ENCODE data around the gene TSNAX. TPM values are rescaled to one million over a fixed set of nuclear protein-coding genes. Genes with fewer than 3 reads are reported as not detected.

Gene TSNAX
- total and polyA plus RNA-seq, 9 of the 15 experiments (the other 6 are each of a cell fraction or from before 2014, with no cell fraction given), result 33.8 to 102 (median 61.2) TPM

- in situ Hi-C loops (cut with MboI), result no loop called here
Observed at GRCh38 chr1:231581859-231582258, 53.4 kb downstream of the TSNAX start.

More at GRCh38 chr1:231581859-231582258, 53.4 kb downstream of the TSNAX start:
- H3K27me3 ChIP-seq (ENCODE audit: control insufficient read depth in 2 of 2, insufficient read depth in 2 of 2, low read length in 2 of 2), result no peaks in the 10 kb centered on the region
- peak; percentile 57 for TF ChIP-seq TFE3 (CRISPR knock-in tag; IDR thresholded peaks at IDR 0.05)
- no peak for TF ChIP-seq RBBP5 (IDR thresholded peaks at IDR 0.05; ENCODE audit: borderline replicate concordance, insufficient read depth, low read length, poor library complexity, severe bottlenecking)
- ChIA-PET CTCF (ENCODE audit: low intra/inter-chr PET ratio) (no interaction called here), POLR2A (interaction anchor here (1.4 kb wide), 1 partner anchor 9 kb away, joined by 3 read pairs; no protein-coding TSS in a partner anchor)
- no peak overlapping the region for H3K27ac ChIP-seq (ENCODE audit: extremely low read depth, low read depth, low read length)
- FAIRE-seq (no peak), DNase-seq (ENCODE audit: extremely low read depth in 1 of 4, low spot score in 3 of 4) (no peak), ATAC-seq (no peak)
- no peaks in the 10 kb centered on the region for H3K79me2 ChIP-seq (ENCODE audit: control insufficient read depth, insufficient read depth, low read length)
- no peaks in the 10 kb centered on the region for H3K9me3 ChIP-seq (replicated peaks; ENCODE audit: control insufficient read depth, insufficient read depth, low read depth, low read length)
- no peaks in the 10 kb centered on the region for H3K9me1 ChIP-seq (ENCODE audit: control insufficient read depth, insufficient read depth, low read length)
- no peak overlapping the region for H3K4me2 ChIP-seq (ENCODE audit: insufficient read depth, low read length)
- H3K4me1 ChIP-seq (replicated peaks in 1 of 2; ENCODE audit: control insufficient read depth in 2 of 2, insufficient read depth in 2 of 2, low read length in 2 of 2), result no peaks in the 10 kb centered on the region; a peak in 1 of 5 replicates
- intact Hi-C loops (cut with micrococcal nuclease), result loop anchor here (5.0 kb wide), 1 partner anchor 100 kb away; no protein-coding TSS in a partner anchor
- no peaks in the 10 kb centered on the region for H4K20me1 ChIP-seq (replicated peaks; ENCODE audit: control insufficient read depth, insufficient read depth, low read length)
- no peak overlapping the region for H3K9ac ChIP-seq (ENCODE audit: insufficient read depth in 1 of 2, low read depth in 2 of 2, low read length in 2 of 2)
- no TSS peak for BruUV-seq (replicated peaks)
- H3K4me3 ChIP-seq, result no peak overlapping the region
- no peaks in the 10 kb centered on the region for H3K36me3 ChIP-seq (ENCODE audit: control insufficient read depth, insufficient read depth, low read length)
- H2AFZ ChIP-seq (ENCODE audit: low read depth, low read length), result no peak overlapping the region
- 34% methylated on average over 2 of the region's 2 CpGs for WGBS (ENCODE audit: insufficient coverage, low coverage, missing lambda C conversion rate)
